ENCODE results near the gene ALK.

ALK gene

GRCh38 chr2:29496198-29496597 is 425.2 kb downstream of the ALK start:
- Histone ChIP-seq H3K27me3 (ENCODE audit: insufficient read depth, low read depth, severe bottlenecking) (no peaks in the 10 kb centered on the region), H3K4me3 (ENCODE audit: low read depth, low read length) (no peak overlapping the region), H3K36me3 (no peaks in the 10 kb centered on the region), H3K9me3 (ENCODE audit: severe bottlenecking) (no peaks in the 10 kb centered on the region), H3K27ac (no peak overlapping the region)
- TF ChIP-seq CTCF (IDR thresholded peaks at IDR 0.05; ENCODE audit: low read depth, low read length), result no peak
- DNase-seq, result no peak

- no peak for TF ChIP-seq CTCF (IDR thresholded peaks at IDR 0.05; ENCODE audit: low read depth, low read length)
- DNase-seq, result no peak
- Histone ChIP-seq H3K36me3 (no peaks in the 10 kb centered on the region), H3K9me3 (ENCODE audit: severe bottlenecking) (no peaks in the 10 kb centered on the region), H3K4me3 (ENCODE audit: low read depth, low read length) (no peak overlapping the region), H3K27ac (no peak overlapping the region), H3K27me3 (ENCODE audit: insufficient read depth, low read depth, severe bottlenecking) (no peaks in the 10 kb centered on the region)
Observed at GRCh38 chr2:29495536-29496060, 425.8 kb downstream of the ALK start.

GRCh38 chr2:29495068-29495467 is 426.3 kb downstream of the ALK start:
- Histone ChIP-seq H3K27ac (no peak overlapping the region), H3K9me3 (ENCODE audit: severe bottlenecking) (no peaks in the 10 kb centered on the region), H3K4me3 (ENCODE audit: low read depth, low read length) (no peak overlapping the region), H3K36me3 (no peaks in the 10 kb centered on the region), H3K27me3 (ENCODE audit: insufficient read depth, low read depth, severe bottlenecking) (no peaks in the 10 kb centered on the region)
- no peak for DNase-seq
- TF ChIP-seq CTCF (IDR thresholded peaks at IDR 0.05; ENCODE audit: low read depth, low read length), result no peak

- Histone ChIP-seq H3K27ac (no peak overlapping the region), H3K36me3 (no peaks in the 10 kb centered on the region), H3K4me3 (ENCODE audit: low read depth, low read length) (no peak overlapping the region), H3K27me3 (ENCODE audit: insufficient read depth, low read depth, severe bottlenecking) (no peaks in the 10 kb centered on the region), H3K9me3 (ENCODE audit: severe bottlenecking) (no peaks in the 10 kb centered on the region)
- TF ChIP-seq CTCF (IDR thresholded peaks at IDR 0.05; ENCODE audit: low read depth, low read length), result no peak
- no peak for DNase-seq
Observed at GRCh38 chr2:29492701-29493100, 428.7 kb downstream of the ALK start.

- DNase-seq, result no peak
- Histone ChIP-seq H3K27ac (no peak overlapping the region), H3K36me3 (no peaks in the 10 kb centered on the region), H3K27me3 (ENCODE audit: insufficient read depth, low read depth, severe bottlenecking) (no peaks in the 10 kb centered on the region), H3K9me3 (ENCODE audit: severe bottlenecking) (no peaks in the 10 kb centered on the region), H3K4me3 (ENCODE audit: low read depth, low read length) (no peak overlapping the region)
- no peak for TF ChIP-seq CTCF (IDR thresholded peaks at IDR 0.05; ENCODE audit: low read depth, low read length)
Observed at GRCh38 chr2:29490045-29490444, 431.3 kb downstream of the ALK start.

GRCh38 chr2:29489568-29489967 is 431.8 kb downstream of the ALK start:
- H3K27ac ChIP-seq, result no peak overlapping the region
- TF ChIP-seq CTCF (IDR thresholded peaks at IDR 0.05; ENCODE audit: low read depth, low read length), result no peak
- no peak overlapping the region for H3K4me3 ChIP-seq (ENCODE audit: low read depth, low read length)
- DNase-seq, result no peak
- H3K27me3 ChIP-seq (ENCODE audit: insufficient read depth, low read depth, severe bottlenecking), result no peaks in the 10 kb centered on the region
- H3K9me3 ChIP-seq (ENCODE audit: severe bottlenecking), result no peaks in the 10 kb centered on the region
- H3K36me3 ChIP-seq, result no peaks in the 10 kb centered on the region

All from WERI-Rb-1 (cell line).